ENCODE data around the gene H1-8. TPM values are rescaled to one million over a fixed set of nuclear protein-coding genes. Genes with fewer than 3 reads are reported as not detected.

H1-8 gene
- total RNA-seq, 1 donor from 2014 or later = not detected

- intact Hi-C loops (cut with micrococcal nuclease) = no loop called here
- Mint-ChIP-seq H3K4me1 (peaks cover 6% of the 10 kb centered on the region), H3K9me3 (no peaks in the 10 kb centered on the region), H3K27me3 (peaks cover 3% of the 10 kb centered on the region), H3K4me3 (no peak overlapping the region), H3K36me3 (ENCODE audit: low read depth) (no peaks in the 10 kb centered on the region), H3K27ac (no peak overlapping the region)
- TF ChIP-seq CTCF (IDR thresholded peaks at IDR 0.05) = no peak
- no peak for DNase-seq
- ATAC-seq (ENCODE audit: low read depth) = no peak
- POLR2A ChIA-PET = no interaction called here
- CTCF ChIA-PET = no interaction called here
These were observed 16.6 kb downstream of the H1-8 start for GRCh38 chr3:129559565-129560079.

- DNase-seq = no peak
- Mint-ChIP-seq H3K27me3 (peaks cover 3% of the 10 kb centered on the region), H3K27ac (no peak overlapping the region), H3K4me3 (no peak overlapping the region), H3K9me3 (no peaks in the 10 kb centered on the region), H3K4me1 (peaks cover 6% of the 10 kb centered on the region), H3K36me3 (ENCODE audit: low read depth) (no peaks in the 10 kb centered on the region)
- TF ChIP-seq CTCF (IDR thresholded peaks at IDR 0.05) = no peak
- CTCF ChIA-PET = no interaction called here
- POLR2A ChIA-PET = no interaction called here
- ATAC-seq (ENCODE audit: low read depth) = no peak
- intact Hi-C loops (cut with micrococcal nuclease) = no loop called here
These were observed 17.4 kb downstream of the H1-8 start for GRCh38 chr3:129560269-129560787.

- ATAC-seq (ENCODE audit: low read depth) (no peak), DNase-seq (no peak)
- H3K27ac Mint-ChIP-seq = no peak overlapping the region
- ChIA-PET CTCF (no interaction called here), POLR2A (no interaction called here)
- no peak for TF ChIP-seq CTCF (IDR thresholded peaks at IDR 0.05)
- H3K9me3 Mint-ChIP-seq = no peaks in the 10 kb centered on the region
- no peaks in the 10 kb centered on the region for H3K36me3 Mint-ChIP-seq (ENCODE audit: low read depth)
- no peak overlapping the region for H3K4me3 Mint-ChIP-seq
- peaks cover 3% of the 10 kb centered on the region for H3K27me3 Mint-ChIP-seq
- peaks cover 6% of the 10 kb centered on the region for H3K4me1 Mint-ChIP-seq
- intact Hi-C loops (cut with micrococcal nuclease) = no loop called here
These were observed 18.1 kb downstream of the H1-8 start for GRCh38 chr3:129560911-129561594.

GRCh38 chr3:129561619-129562248 lies 18.8 kb downstream of the H1-8 start:
- Mint-ChIP-seq H3K36me3 (ENCODE audit: low read depth) (no peaks in the 10 kb centered on the region), H3K4me1 (peaks cover 6% of the 10 kb centered on the region), H3K27me3 (peaks cover 3% of the 10 kb centered on the region), H3K4me3 (no peak overlapping the region), H3K27ac (no peak overlapping the region), H3K9me3 (no peaks in the 10 kb centered on the region)
- CTCF ChIA-PET = no interaction called here
- TF ChIP-seq CTCF (IDR thresholded peaks at IDR 0.05) = no peak
- POLR2A ChIA-PET = no interaction called here
- DNase-seq (no peak), ATAC-seq (ENCODE audit: low read depth) (no peak)
- intact Hi-C loops (cut with micrococcal nuclease) = no loop called here

- intact Hi-C loops (cut with micrococcal nuclease) = no loop called here
- H3K27ac Mint-ChIP-seq = no peak overlapping the region
- H3K36me3 Mint-ChIP-seq (ENCODE audit: low read depth) = no peaks in the 10 kb centered on the region
- TF ChIP-seq CTCF (IDR thresholded peaks at IDR 0.05) = no peak
- no peak overlapping the region for H3K4me3 Mint-ChIP-seq
- ChIA-PET POLR2A (no interaction called here), CTCF (no interaction called here)
- H3K4me1 Mint-ChIP-seq = peaks cover 6% of the 10 kb centered on the region
- no peak for DNase-seq
- peaks cover 3% of the 10 kb centered on the region for H3K27me3 Mint-ChIP-seq
- H3K9me3 Mint-ChIP-seq = no peaks in the 10 kb centered on the region
- no peak for ATAC-seq (ENCODE audit: low read depth)
These were observed 19.8 kb downstream of the H1-8 start for GRCh38 chr3:129562803-129563202.

Measured in activated B cell treated with CpG ODN at 0.5 μM for 24 hours (primary cell).